T1000 (cell line): ENCODE results near the gene KLRC2.
"Not testable (repeated sequence)": the region's sequence is repeated elsewhere in the genome, so short reads cannot be mapped to it uniquely, and the experiment has no call there.

Experiments
- DNase-seq: peaks from one replicate; lab custom pipeline; 2025; ENCODE audit warnings: mixed read lengths; lab: John Stamatoyannopoulos, UW

The KLRC2 gene

GRCh38 chr12:10435816-10436215 is at the start of gene KLRC2:
Gene KLRC2 (minus strand): TSS chr12:10436010. CDS start chr12:10435986, 24 bp downstream.
- peak; percentile 32 for DNase-seq

- DNase-seq: not testable (repeated sequence)
Observed at GRCh38 chr12:10481901-10482300, 46.1 kb upstream of the KLRC2 start.

GRCh38 chr12:10472808-10473207 is 37.0 kb upstream of the KLRC2 start:
- DNase-seq: not testable (repeated sequence)

GRCh38 chr12:10469701-10470100 is 33.9 kb upstream of the KLRC2 start:
- no peak for DNase-seq

GRCh38 chr12:10466311-10466710 is 30.5 kb upstream of the KLRC2 start:
- no peak for DNase-seq

GRCh38 chr12:10457760-10458159 is 21.9 kb upstream of the KLRC2 start:
- DNase-seq: no peak

- no peak for DNase-seq
Observed at GRCh38 chr12:10456856-10457255, 21.0 kb upstream of the KLRC2 start.

GRCh38 chr12:10455766-10456165 is 20.0 kb upstream of the KLRC2 start:
- DNase-seq: no peak

- DNase-seq: no peak
Observed at GRCh38 chr12:10454531-10454930, 18.7 kb upstream of the KLRC2 start.

- no peak for DNase-seq
Observed at GRCh38 chr12:10453156-10453555, 17.3 kb upstream of the KLRC2 start, which contains the start of gene KLRC1. Gene KLRC1 (minus strand): TSS chr12:10453377. CDS start chr12:10451156, 2,221 bp downstream.

- DNase-seq: no peak
Observed at GRCh38 chr12:10448236-10448635, 12.4 kb upstream of the KLRC2 start.

GRCh38 chr12:10446052-10446451 is 10.2 kb upstream of the KLRC2 start:
- DNase-seq: not testable (repeated sequence)

- DNase-seq: not testable (repeated sequence)
Observed at GRCh38 chr12:10441144-10441543, 5.3 kb upstream of the KLRC2 start.

- DNase-seq: not testable (repeated sequence)
Observed at GRCh38 chr12:10439608-10440274, 3.9 kb upstream of the KLRC2 start.

- not testable (repeated sequence) for DNase-seq
Observed at GRCh38 chr12:10437601-10438000, 1.8 kb upstream of the KLRC2 start.

GRCh38 chr12:10430623-10431022 is 5.2 kb downstream of the KLRC2 start:
- not testable (repeated sequence) for DNase-seq

- DNase-seq: not testable (repeated sequence)
Observed at GRCh38 chr12:10425938-10426337, 9.9 kb downstream of the KLRC2 start.

GRCh38 chr12:10424260-10424899 is 11.4 kb downstream of the KLRC2 start:
- DNase-seq: not testable (repeated sequence)

- DNase-seq: not testable (repeated sequence)
Observed at GRCh38 chr12:10422159-10422558, 13.7 kb downstream of the KLRC2 start.

GRCh38 chr12:10420334-10420733 is 15.5 kb downstream of the KLRC2 start, which contains the start of gene KLRC3:
Gene KLRC3 (minus strand): TSS chr12:10420595. CDS start chr12:10420550, 45 bp downstream.
- not testable (repeated sequence) for DNase-seq

GRCh38 chr12:10409392-10409791 is 26.4 kb downstream of the KLRC2 start, which contains the start of gene KLRC4:
Gene KLRC4 (minus strand): TSS chr12:10409757. CDS start chr12:10409575, 182 bp downstream.
- no peak for DNase-seq

GRCh38 chr12:10408842-10409241 is 27.0 kb downstream of the KLRC2 start:
- DNase-seq: no peak

- no peak for DNase-seq
Observed at GRCh38 chr12:10406725-10407124, 29.1 kb downstream of the KLRC2 start.
